GM12878 (cell line): ENCODE measurements around the gene IRF9. TPM values are rescaled to one million over a fixed set of nuclear protein-coding genes. Genes with fewer than 3 reads are reported as not detected.

Experiments used
- EED ChIP-seq: sonication (generic); IDR thresholded peaks from 2 replicates; pipeline ENCODE4 v1.6.1; 2016; ENCODE audit warnings: antibody characterized with exemption, low read depth
- polyA plus RNA-seq, 11 experiments: library from polyadenylated mRNA; depleted of rRNA in 4 of 11; unstranded in 6 of 11; stranded (reverse) in 5 of 11; fragments of >200 nt; fragmentation: Nextera tagmentation in 4 of 11; fragmentation: Illumina TruSeq in 1 of 11; extraction: Ambion mirVana in 4 of 11; extraction: Trizol in 1 of 11; gene quantifications; 1 replicate in 1 of 11; 2 replicates in 10 of 11; pipeline versions ENCODE4 v1.2.1 to v1.2.3, GENCODE V29; 2011 to 2016; ENCODE audit warnings: inconsistent platforms in 2 of 11, missing spikeins in 2 of 11, low read depth in 1 of 11
- total RNA-seq, 4 experiments: library from RNA; depleted of rRNA in 3 of 4; stranded (reverse); fragments of >200 nt in 3 of 4; fragmentation: Illumina TruSeq in 1 of 4; extraction: Trizol in 1 of 4; gene quantifications; 2 replicates each; pipeline versions ENCODE4 v1.2.1 to v1.2.3, GENCODE V29; 2013 to 2021
- TF ChIP-seq, protein P1 (sequence below): IDR thresholded peaks from 2 replicates; pipeline ENCODE4 v1.6.1; 2012; ENCODE audit warnings: improper control_type of control experiment, low read depth, low read length; ENCODE audit not compliant: insufficient replicate concordance
- TF ChIP-seq, protein P2 (sequence below): fragments of 450-650 bp; IDR thresholded peaks from 2 replicates; pipeline ENCODE4 v1.6.1; 2016; ENCODE audit warnings: mild to moderate bottlenecking

Gene IRF9
- total and polyA plus RNA-seq, 10 of the 15 experiments (the other 5 are each of a cell fraction or from before 2014, with no cell fraction given) = 47.6 to 234 (median 148) TPM

DNA sequence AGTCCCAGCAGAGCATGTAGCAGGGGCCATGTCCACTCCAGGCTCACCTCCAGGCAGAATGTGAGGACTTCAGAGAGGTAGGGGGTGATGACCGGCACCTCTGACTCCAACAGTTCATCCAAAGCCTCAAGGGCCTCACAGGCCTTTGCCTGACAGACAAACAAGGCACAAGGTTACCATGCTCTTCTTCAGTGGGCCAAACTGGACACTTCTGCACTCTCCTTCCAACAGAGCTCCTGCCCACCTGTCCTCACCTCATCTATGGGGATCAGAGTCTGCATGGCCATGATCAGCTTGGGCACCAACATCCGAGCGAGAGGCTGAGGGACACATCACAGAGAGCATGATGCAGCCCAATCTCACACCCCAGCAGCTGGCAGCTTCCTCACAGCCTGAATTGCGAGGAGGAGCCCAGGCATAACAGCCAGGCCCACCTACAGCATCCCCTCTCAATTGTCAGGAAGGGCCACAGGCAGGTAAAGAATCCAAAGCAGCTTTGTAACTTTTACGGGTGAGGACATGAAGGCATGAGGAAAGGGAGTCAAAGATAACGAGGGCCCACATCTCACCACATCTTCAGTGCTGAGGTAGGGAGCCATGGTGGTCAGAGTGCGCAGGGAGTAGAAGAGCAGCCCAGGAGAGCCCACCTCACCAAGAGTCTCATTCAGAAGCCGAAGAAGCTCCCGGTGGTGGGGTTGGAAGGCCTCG lies 25.9 kb downstream of the IRF9 start (continued):
- TF ChIP-seq, protein P1, sequence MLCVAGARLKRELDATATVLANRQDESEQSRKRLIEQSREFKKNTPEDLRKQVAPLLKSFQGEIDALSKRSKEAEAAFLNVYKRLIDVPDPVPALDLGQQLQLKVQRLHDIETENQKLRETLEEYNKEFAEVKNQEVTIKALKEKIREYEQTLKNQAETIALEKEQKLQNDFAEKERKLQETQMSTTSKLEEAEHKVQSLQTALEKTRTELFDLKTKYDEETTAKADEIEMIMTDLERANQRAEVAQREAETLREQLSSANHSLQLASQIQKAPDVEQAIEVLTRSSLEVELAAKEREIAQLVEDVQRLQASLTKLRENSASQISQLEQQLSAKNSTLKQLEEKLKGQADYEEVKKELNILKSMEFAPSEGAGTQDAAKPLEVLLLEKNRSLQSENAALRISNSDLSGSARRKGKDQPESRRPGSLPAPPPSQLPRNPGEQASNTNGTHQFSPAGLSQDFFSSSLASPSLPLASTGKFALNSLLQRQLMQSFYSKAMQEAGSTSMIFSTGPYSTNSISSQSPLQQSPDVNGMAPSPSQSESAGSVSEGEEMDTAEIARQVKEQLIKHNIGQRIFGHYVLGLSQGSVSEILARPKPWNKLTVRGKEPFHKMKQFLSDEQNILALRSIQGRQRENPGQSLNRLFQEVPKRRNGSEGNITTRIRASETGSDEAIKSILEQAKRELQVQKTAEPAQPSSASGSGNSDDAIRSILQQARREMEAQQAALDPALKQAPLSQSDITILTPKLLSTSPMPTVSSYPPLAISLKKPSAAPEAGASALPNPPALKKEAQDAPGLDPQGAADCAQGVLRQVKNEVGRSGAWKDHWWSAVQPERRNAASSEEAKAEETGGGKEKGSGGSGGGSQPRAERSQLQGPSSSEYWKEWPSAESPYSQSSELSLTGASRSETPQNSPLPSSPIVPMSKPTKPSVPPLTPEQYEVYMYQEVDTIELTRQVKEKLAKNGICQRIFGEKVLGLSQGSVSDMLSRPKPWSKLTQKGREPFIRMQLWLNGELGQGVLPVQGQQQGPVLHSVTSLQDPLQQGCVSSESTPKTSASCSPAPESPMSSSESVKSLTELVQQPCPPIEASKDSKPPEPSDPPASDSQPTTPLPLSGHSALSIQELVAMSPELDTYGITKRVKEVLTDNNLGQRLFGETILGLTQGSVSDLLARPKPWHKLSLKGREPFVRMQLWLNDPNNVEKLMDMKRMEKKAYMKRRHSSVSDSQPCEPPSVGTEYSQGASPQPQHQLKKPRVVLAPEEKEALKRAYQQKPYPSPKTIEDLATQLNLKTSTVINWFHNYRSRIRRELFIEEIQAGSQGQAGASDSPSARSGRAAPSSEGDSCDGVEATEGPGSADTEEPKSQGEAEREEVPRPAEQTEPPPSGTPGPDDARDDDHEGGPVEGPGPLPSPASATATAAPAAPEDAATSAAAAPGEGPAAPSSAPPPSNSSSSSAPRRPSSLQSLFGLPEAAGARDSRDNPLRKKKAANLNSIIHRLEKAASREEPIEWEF = no peak
- TF ChIP-seq, protein P2, sequence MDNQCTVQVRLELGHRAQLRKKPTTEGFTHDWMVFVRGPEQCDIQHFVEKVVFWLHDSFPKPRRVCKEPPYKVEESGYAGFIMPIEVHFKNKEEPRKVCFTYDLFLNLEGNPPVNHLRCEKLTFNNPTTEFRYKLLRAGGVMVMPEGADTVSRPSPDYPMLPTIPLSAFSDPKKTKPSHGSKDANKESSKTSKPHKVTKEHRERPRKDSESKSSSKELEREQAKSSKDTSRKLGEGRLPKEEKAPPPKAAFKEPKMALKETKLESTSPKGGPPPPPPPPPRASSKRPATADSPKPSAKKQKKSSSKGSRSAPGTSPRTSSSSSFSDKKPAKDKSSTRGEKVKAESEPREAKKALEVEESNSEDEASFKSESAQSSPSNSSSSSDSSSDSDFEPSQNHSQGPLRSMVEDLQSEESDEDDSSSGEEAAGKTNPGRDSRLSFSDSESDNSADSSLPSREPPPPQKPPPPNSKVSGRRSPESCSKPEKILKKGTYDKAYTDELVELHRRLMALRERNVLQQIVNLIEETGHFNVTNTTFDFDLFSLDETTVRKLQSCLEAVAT = no peak
- no peak for TF ChIP-seq EED
